Neural crest cell (in vitro differentiated cells): ENCODE measurements around the gene SLC39A6. TPM values are rescaled to one million over a fixed set of nuclear protein-coding genes. Genes with fewer than 3 reads are reported as not detected.
"Not testable (repeated sequence)": the region's sequence is repeated elsewhere in the genome, so short reads cannot be mapped to it uniquely, and the experiment has no call there.

Experiments
- DNase-seq: peaks from one replicate; pipeline ENCODE4 v3.0.0; 2021; ENCODE audit warnings: low read depth, mixed read lengths, low spot score
- H3K27ac Mint-ChIP-seq: one replicate; pipeline ENCODE4 v1.8.0; 2021; ENCODE audit warnings: mild to moderate bottlenecking, mixed read lengths; ENCODE audit not compliant: unreplicated experiment
- H3K27me3 Mint-ChIP-seq: 2 replicates; pipeline ENCODE4 v1.8.0; 2021; ENCODE audit warnings: low read depth, mild to moderate bottlenecking, mixed read lengths
- H3K36me3 Mint-ChIP-seq: 2 replicates; pipeline ENCODE4 v1.8.0; 2021; ENCODE audit warnings: low read depth, mild to moderate bottlenecking, mixed read lengths
- H3K4me1 Mint-ChIP-seq: 2 replicates; pipeline ENCODE4 v1.8.0; 2021; ENCODE audit warnings: mixed read lengths
- H3K4me3 Mint-ChIP-seq: one replicate; pipeline ENCODE4 v1.8.0; 2021; ENCODE audit warnings: mild to moderate bottlenecking, mixed read lengths
- H3K9me3 Mint-ChIP-seq: 2 replicates; pipeline ENCODE4 v1.8.0; 2021; ENCODE audit warnings: mixed read lengths
- total RNA-seq: library from RNA; stranded (reverse); gene quantifications from 2 replicates; pipeline ENCODE4 v1.2.1, GENCODE V29; 2021
- TF ChIP-seq, protein P1 (sequence below): fragments of 200-600 bp; sonication (generic); conservative IDR thresholded peaks from 2 replicates; pipeline ENCODE4 v1.5.0; 2021; ENCODE audit warnings: antibody characterized with exemption, mild to moderate bottlenecking

Gene SLC39A6
- total RNA-seq, 1 donor from 2014 or later = 101 TPM

DNA sequence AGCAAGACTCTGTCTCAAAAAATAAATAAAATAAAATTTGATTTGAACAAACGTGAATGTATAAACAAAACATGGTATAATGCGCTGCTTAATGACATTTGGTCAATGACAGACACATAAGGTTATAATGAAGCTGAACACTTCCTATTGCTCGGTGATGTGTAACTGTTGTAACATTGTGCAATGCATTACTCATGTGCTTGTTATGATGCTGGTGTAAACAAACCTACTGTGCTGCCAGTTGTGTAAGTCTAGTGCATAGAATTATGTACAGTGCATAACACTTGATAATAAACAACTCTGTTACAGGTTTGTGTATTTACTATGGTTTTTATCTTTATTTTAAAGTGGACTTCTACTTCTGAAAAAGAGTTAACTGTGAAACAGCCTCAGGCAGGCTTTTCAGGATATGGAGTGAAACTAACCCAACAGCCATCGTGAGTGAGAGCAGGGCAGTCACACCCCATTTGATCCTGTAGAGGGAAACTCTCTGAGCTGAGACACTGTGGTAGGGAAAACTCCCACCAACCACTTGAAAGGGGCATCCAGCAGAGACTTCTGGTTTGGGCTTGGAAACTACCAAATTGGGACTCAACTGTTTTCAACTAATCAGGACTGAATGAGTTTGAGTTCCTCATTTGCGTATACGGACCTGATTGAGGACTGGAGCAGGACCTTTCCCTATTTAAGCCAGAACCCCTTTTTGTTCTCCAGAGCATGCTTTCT is 53.1 kb downstream of the SLC39A6 start:
- no peak for DNase-seq
- no peak overlapping the region for H3K27ac Mint-ChIP-seq
- peaks cover 1% of the 10 kb centered on the region for H3K36me3 Mint-ChIP-seq
- H3K27me3 Mint-ChIP-seq = peaks cover 5% of the 10 kb centered on the region
- H3K4me3 Mint-ChIP-seq = no peak overlapping the region
- TF ChIP-seq, protein P1, sequence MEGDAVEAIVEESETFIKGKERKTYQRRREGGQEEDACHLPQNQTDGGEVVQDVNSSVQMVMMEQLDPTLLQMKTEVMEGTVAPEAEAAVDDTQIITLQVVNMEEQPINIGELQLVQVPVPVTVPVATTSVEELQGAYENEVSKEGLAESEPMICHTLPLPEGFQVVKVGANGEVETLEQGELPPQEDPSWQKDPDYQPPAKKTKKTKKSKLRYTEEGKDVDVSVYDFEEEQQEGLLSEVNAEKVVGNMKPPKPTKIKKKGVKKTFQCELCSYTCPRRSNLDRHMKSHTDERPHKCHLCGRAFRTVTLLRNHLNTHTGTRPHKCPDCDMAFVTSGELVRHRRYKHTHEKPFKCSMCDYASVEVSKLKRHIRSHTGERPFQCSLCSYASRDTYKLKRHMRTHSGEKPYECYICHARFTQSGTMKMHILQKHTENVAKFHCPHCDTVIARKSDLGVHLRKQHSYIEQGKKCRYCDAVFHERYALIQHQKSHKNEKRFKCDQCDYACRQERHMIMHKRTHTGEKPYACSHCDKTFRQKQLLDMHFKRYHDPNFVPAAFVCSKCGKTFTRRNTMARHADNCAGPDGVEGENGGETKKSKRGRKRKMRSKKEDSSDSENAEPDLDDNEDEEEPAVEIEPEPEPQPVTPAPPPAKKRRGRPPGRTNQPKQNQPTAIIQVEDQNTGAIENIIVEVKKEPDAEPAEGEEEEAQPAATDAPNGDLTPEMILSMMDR = no peak
- H3K4me1 Mint-ChIP-seq = peaks cover 4% of the 10 kb centered on the region
- peaks cover 2% of the 10 kb centered on the region for H3K9me3 Mint-ChIP-seq

DNA sequence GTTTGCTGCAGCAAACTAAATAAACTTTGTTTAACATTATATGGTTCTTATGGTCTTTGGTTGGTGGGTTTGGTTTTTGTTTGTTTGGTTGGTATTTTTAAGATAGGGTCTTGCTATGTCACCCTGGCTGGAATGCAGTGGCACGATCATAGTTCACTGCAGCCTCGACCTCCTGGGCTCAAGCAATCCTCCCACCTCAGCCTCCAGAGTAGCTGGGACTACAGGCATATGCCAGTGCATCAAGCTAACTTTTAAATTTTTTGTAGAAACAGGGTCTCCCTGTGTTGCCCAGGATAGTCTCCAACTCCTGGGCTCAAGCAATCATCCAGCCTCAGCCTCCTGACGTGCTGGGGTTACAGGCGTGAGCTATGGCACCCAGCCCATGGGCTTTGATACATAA is 54.7 kb downstream of the SLC39A6 start:
- Mint-ChIP-seq H3K36me3 (no peaks in the 10 kb centered on the region), H3K27ac (no peak overlapping the region), H3K27me3 (peaks cover 15% of the 10 kb centered on the region), H3K4me3 (no peak overlapping the region), H3K4me1 (peaks cover 4% of the 10 kb centered on the region), H3K9me3 (no peaks in the 10 kb centered on the region)
- no peak for DNase-seq
- TF ChIP-seq, protein P1 = no peak

- TF ChIP-seq, protein P1 = no peak
- no peaks in the 10 kb centered on the region for H3K9me3 Mint-ChIP-seq
- no peak for DNase-seq
- H3K4me3 Mint-ChIP-seq = no peak overlapping the region
- H3K27me3 Mint-ChIP-seq = peaks cover 15% of the 10 kb centered on the region
- no peak overlapping the region for H3K27ac Mint-ChIP-seq
- H3K4me1 Mint-ChIP-seq = peaks cover 4% of the 10 kb centered on the region
- no peaks in the 10 kb centered on the region for H3K36me3 Mint-ChIP-seq
These were observed 55.5 kb downstream of the SLC39A6 start for GRCh38 chr18:36073676-36074075.

DNA sequence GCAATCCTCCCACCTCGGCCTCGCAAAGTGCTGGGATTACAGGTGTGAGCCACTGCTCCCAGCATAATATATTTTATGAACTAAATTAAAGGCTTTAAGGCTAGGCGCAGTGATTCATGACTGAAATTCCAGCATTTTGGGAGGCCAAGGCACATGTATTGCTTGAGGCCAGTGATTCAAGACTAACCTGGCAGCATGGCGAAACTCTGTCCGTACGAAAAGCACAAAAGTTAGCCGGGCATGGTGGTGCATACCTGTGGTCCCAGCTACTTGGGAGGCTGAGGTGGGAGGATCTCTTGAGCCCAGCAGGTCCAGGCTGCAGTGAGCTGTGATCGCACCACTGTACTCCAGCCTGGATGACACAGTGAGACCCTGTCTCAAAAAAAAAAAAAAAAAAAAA is 56.7 kb downstream of the SLC39A6 start:
- not testable (repeated sequence) for H3K36me3 Mint-ChIP-seq

GRCh38 chr18:36067055-36067957 is 61.8 kb downstream of the SLC39A6 start, which contains the start of gene RPRD1A:
Gene RPRD1A (minus strand): TSS chr18:36067559. CDS start chr18:36067404, 155 bp downstream.
- peaks cover 10% of the 10 kb centered on the region for H3K27me3 Mint-ChIP-seq
- H3K27ac Mint-ChIP-seq = peak within 1 kb of the TSS; percentile 94
- peak; percentile 97 for DNase-seq
- peaks cover 12% of the 10 kb centered on the region for H3K36me3 Mint-ChIP-seq
- peak within 1 kb of the TSS; percentile 98 for H3K4me3 Mint-ChIP-seq
- TF ChIP-seq, protein P1 = no peak
- peaks cover 3% of the 10 kb centered on the region for H3K9me3 Mint-ChIP-seq
- H3K4me1 Mint-ChIP-seq = peaks cover 32% of the 10 kb centered on the region

More for the DNA sequence above, 56.7 kb downstream of the SLC39A6 start:
- H3K27me3 Mint-ChIP-seq = peaks cover 15% of the 10 kb centered on the region
- H3K27ac Mint-ChIP-seq, H3K9me3 Mint-ChIP-seq, DNase-seq, H3K4me1 Mint-ChIP-seq, H3K4me3 Mint-ChIP-seq: not testable (repeated sequence)
